ENCODE results near the gene ADCY1.
"Not testable (repeated sequence)": the region's sequence is repeated elsewhere in the genome, so short reads cannot be mapped to it uniquely, and the experiment has no call there.

The ADCY1 gene

GRCh38 chr7:45768516-45769394 lies 194.6 kb downstream of the ADCY1 start:
- DNase-seq = peak; percentile 98

GRCh38 chr7:45769626-45770025 lies 195.5 kb downstream of the ADCY1 start:
- DNase-seq = not testable (repeated sequence)
